Measurements from ENCODE around the gene PPM1L.

The PPM1L gene

GRCh38 chr3:160754371-160754854, 1.6 kb upstream of the PPM1L start:
- no peak for ATAC-seq
- no peak for DNase-seq
- H3K27ac Mint-ChIP-seq, result peak overlapping the region; percentile 91 to 99
- H3K27me3 Mint-ChIP-seq, result peaks cover 28% of the 10 kb centered on the region
- H3K9me3 Mint-ChIP-seq, result no peaks in the 10 kb centered on the region
- H3K4me3 Mint-ChIP-seq, result peak overlapping the region; percentile 90 to 98
- peaks cover 30% of the 10 kb centered on the region for H3K4me1 Mint-ChIP-seq

- peak overlapping the region; percentile 99 for H3K27ac Mint-ChIP-seq
- peaks cover 35% of the 10 kb centered on the region for H3K27me3 Mint-ChIP-seq
- ATAC-seq (peak; percentile 90), DNase-seq (peak; percentile 91 to 92)
- H3K4me1 Mint-ChIP-seq, result peaks cover 30% of the 10 kb centered on the region
- no peaks in the 10 kb centered on the region for H3K9me3 Mint-ChIP-seq
- H3K4me3 Mint-ChIP-seq, result peak overlapping the region; percentile 90 to 98
These were observed 930 bp upstream of the PPM1L start for GRCh38 chr3:160754855-160755747.

GRCh38 chr3:160757233-160758106, 1.4 kb downstream of the PPM1L start:
- Mint-ChIP-seq H3K4me3 (peak overlapping the region; percentile 90 to 98), H3K4me1 (peaks cover 30% of the 10 kb centered on the region), H3K27me3 (peaks cover 49% of the 10 kb centered on the region), H3K27ac (no peak overlapping the region), H3K9me3 (no peaks in the 10 kb centered on the region)
- no peak for DNase-seq
- ATAC-seq, result no peak

GRCh38 chr3:160758929-160759577, 3.0 kb downstream of the PPM1L start:
- peaks cover 52% of the 10 kb centered on the region for H3K27me3 Mint-ChIP-seq
- H3K9me3 Mint-ChIP-seq, result no peaks in the 10 kb centered on the region
- H3K4me1 Mint-ChIP-seq, result peaks cover 29% of the 10 kb centered on the region
- H3K4me3 Mint-ChIP-seq, result no peak overlapping the region
- no peak for ATAC-seq
- no peak overlapping the region for H3K27ac Mint-ChIP-seq
- no peak for DNase-seq

- no peak overlapping the region for H3K4me3 Mint-ChIP-seq
- H3K9me3 Mint-ChIP-seq, result no peaks in the 10 kb centered on the region
- peaks cover 32% of the 10 kb centered on the region for H3K27me3 Mint-ChIP-seq
- DNase-seq, result no peak
- ATAC-seq, result no peak
- H3K27ac Mint-ChIP-seq, result no peak overlapping the region
- peaks cover under 1% of the 10 kb centered on the region for H3K4me1 Mint-ChIP-seq
These were observed 7.0 kb downstream of the PPM1L start for GRCh38 chr3:160763073-160763472.

- ATAC-seq (no peak), DNase-seq (no peak)
- Mint-ChIP-seq H3K9me3 (no peaks in the 10 kb centered on the region), H3K27me3 (peaks cover 16% of the 10 kb centered on the region), H3K4me3 (no peak overlapping the region), H3K4me1 (no peaks in the 10 kb centered on the region), H3K27ac (no peak overlapping the region)
These were observed 9.2 kb downstream of the PPM1L start for GRCh38 chr3:160765211-160765610.

- H3K27me3 Mint-ChIP-seq, result no peaks in the 10 kb centered on the region
- DNase-seq (no peak), ATAC-seq (no peak)
- H3K9me3 Mint-ChIP-seq, result no peaks in the 10 kb centered on the region
- H3K4me3 Mint-ChIP-seq, result no peak overlapping the region
- no peak overlapping the region for H3K27ac Mint-ChIP-seq
- peaks cover 1% of the 10 kb centered on the region for H3K4me1 Mint-ChIP-seq
These were observed 12.0 kb downstream of the PPM1L start for GRCh38 chr3:160768031-160768430.

GRCh38 chr3:160768918-160769317, 12.9 kb downstream of the PPM1L start:
- Mint-ChIP-seq H3K4me3 (no peak overlapping the region), H3K27ac (no peak overlapping the region), H3K9me3 (no peaks in the 10 kb centered on the region), H3K27me3 (peaks cover 3% of the 10 kb centered on the region), H3K4me1 (peaks cover 10% of the 10 kb centered on the region)
- no peak for DNase-seq
- no peak for ATAC-seq

- no peak for ATAC-seq
- no peaks in the 10 kb centered on the region for H3K9me3 Mint-ChIP-seq
- H3K27me3 Mint-ChIP-seq, result peaks cover 12% of the 10 kb centered on the region
- DNase-seq, result no peak
- H3K4me1 Mint-ChIP-seq, result peaks cover 20% of the 10 kb centered on the region
- no peak overlapping the region for H3K27ac Mint-ChIP-seq
- H3K4me3 Mint-ChIP-seq, result no peak overlapping the region
These were observed 15.9 kb downstream of the PPM1L start for GRCh38 chr3:160771811-160772459.

- Mint-ChIP-seq H3K9me3 (no peaks in the 10 kb centered on the region), H3K4me1 (peaks cover 20% of the 10 kb centered on the region), H3K27ac (no peak overlapping the region), H3K4me3 (no peak overlapping the region), H3K27me3 (peaks cover 12% of the 10 kb centered on the region)
- DNase-seq (no peak), ATAC-seq (no peak)
These were observed 17.7 kb downstream of the PPM1L start for GRCh38 chr3:160773722-160774121.

GRCh38 chr3:160774172-160774571, 18.1 kb downstream of the PPM1L start:
- ATAC-seq, result no peak
- DNase-seq, result no peak
- Mint-ChIP-seq H3K4me1 (peaks cover 20% of the 10 kb centered on the region), H3K4me3 (no peak overlapping the region), H3K9me3 (no peaks in the 10 kb centered on the region), H3K27ac (no peak overlapping the region), H3K27me3 (peaks cover 12% of the 10 kb centered on the region)

GRCh38 chr3:160778480-160778879, 22.4 kb downstream of the PPM1L start:
- DNase-seq, result no peak
- Mint-ChIP-seq H3K4me3 (no peak overlapping the region), H3K27me3 (peaks cover 12% of the 10 kb centered on the region), H3K4me1 (peaks cover 14% of the 10 kb centered on the region), H3K9me3 (no peaks in the 10 kb centered on the region), H3K27ac (no peak overlapping the region)
- ATAC-seq, result no peak

GRCh38 chr3:160779040-160779439, 23.0 kb downstream of the PPM1L start:
- Mint-ChIP-seq H3K27me3 (peaks cover 8% of the 10 kb centered on the region), H3K27ac (no peak overlapping the region), H3K4me3 (no peak overlapping the region), H3K4me1 (peaks cover 8% of the 10 kb centered on the region), H3K9me3 (no peaks in the 10 kb centered on the region)
- ATAC-seq (no peak), DNase-seq (no peak)

GRCh38 chr3:160780245-160780644, 24.2 kb downstream of the PPM1L start:
- H3K9me3 Mint-ChIP-seq, result no peaks in the 10 kb centered on the region
- H3K27me3 Mint-ChIP-seq, result no peaks in the 10 kb centered on the region
- no peaks in the 10 kb centered on the region for H3K4me1 Mint-ChIP-seq
- no peak overlapping the region for H3K4me3 Mint-ChIP-seq
- no peak overlapping the region for H3K27ac Mint-ChIP-seq
- ATAC-seq (no peak), DNase-seq (no peak)

- Mint-ChIP-seq H3K4me3 (no peak overlapping the region), H3K27me3 (no peaks in the 10 kb centered on the region), H3K9me3 (no peaks in the 10 kb centered on the region), H3K4me1 (no peaks in the 10 kb centered on the region), H3K27ac (no peak overlapping the region)
- no peak for ATAC-seq
- no peak for DNase-seq
These were observed 25.4 kb downstream of the PPM1L start for GRCh38 chr3:160781402-160781801.
